22Rv1 (cell line): ENCODE results near the gene IMPDH1.

Experiments used
- ZFX ChIP-seq: fragments of 450-650 bp; IDR thresholded peaks from 2 replicates; pipeline ENCODE4 v1.6.1; 2017; ENCODE audit warnings: antibody characterized with exemption, borderline replicate concordance
- TF ChIP-seq, protein P1 (sequence below): fragments of 450-650 bp; IDR thresholded peaks from 2 replicates; pipeline ENCODE4 v1.5.1; 2017; ENCODE audit warnings: mild to moderate bottlenecking

DNA sequence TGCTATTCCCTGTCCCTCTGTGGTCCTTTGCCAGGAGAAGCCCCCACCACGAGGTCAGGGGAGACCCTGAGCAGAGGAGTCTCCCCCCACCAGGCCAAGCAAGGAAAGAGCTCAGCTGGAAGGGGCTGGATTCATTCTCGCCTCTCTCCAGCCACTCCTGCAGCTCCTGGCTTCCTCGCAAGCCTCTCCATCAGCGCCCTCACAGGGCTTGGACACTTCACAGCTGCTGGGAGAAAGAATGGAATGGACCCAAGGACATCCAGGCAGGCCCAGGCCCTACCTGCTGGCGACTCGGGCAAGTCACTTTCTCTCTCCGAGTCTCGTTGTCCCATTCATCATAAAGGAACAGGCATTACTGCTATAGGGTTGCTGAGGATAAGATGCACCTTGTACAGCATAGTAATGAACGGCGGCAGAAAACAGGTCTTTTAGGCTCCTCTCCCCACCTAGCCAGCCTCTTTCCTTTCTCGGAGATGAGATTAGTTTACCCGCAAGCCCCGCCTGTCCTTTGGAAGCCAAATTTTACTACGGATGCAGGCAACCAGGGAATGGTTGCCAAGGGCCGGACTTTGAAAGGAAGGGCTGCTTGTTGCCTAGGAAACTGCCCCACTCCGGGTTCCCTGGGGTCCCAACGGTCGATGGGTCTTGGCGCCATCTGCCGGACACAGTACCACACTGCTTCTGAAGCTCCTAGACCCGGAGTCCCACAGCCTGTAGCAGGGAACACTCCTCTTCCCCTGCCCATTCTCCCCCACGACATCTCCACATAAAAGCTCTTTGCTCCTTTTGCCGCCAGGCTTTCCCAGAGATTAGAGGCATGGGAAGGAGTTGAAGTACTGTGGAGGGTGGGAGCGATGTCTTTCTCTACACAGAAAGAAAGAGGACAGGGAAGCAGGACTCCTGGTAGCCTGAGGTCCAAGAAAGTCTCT, 22.3 kb downstream of the IMPDH1 start:
- TF ChIP-seq, protein P1, sequence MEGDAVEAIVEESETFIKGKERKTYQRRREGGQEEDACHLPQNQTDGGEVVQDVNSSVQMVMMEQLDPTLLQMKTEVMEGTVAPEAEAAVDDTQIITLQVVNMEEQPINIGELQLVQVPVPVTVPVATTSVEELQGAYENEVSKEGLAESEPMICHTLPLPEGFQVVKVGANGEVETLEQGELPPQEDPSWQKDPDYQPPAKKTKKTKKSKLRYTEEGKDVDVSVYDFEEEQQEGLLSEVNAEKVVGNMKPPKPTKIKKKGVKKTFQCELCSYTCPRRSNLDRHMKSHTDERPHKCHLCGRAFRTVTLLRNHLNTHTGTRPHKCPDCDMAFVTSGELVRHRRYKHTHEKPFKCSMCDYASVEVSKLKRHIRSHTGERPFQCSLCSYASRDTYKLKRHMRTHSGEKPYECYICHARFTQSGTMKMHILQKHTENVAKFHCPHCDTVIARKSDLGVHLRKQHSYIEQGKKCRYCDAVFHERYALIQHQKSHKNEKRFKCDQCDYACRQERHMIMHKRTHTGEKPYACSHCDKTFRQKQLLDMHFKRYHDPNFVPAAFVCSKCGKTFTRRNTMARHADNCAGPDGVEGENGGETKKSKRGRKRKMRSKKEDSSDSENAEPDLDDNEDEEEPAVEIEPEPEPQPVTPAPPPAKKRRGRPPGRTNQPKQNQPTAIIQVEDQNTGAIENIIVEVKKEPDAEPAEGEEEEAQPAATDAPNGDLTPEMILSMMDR, result peak; percentile 98
- TF ChIP-seq ZFX, result no peak
